ENCODE results near the gene NDUFS6.

DNA sequence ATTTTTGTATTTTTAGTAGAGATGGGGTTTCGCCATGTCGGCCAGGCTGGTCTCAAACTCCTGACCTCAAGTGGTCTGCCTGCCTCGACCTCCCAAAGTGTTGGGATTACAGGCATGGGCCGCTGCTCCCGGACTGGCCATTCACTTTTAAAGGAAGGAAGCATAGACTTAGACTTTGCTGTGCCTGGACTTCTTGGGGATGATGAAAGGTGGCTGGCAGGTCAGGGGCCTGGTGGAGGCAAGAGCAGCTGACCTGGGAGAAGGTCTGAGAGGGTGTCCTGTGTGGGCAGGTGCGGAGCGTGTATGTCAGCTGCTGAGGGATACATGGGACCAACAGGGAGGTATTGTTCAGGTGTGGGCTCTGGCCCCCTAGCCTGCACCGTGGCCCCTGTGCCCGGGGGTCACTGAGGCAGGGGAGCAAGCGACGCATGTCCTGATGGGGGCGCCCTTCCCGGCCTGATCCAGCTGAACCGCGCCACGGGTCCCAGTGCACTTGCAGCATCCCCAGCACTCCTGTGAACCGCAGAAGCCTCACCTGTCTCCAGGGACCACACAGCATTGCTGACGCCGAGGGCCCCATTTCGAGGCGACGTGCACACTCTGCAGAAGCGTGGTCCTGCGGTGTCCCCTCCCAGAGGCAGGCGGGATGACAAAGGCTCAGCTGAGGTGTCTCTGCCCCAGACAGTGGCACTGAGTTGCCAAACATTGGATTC lies 23.1 kb downstream of the NDUFS6 start:
- TF ChIP-seq GATA3 (IDR thresholded peaks at IDR 0.05; ENCODE audit: low read depth, low read length) (no peak), GATA2 (IDR thresholded peaks at IDR 0.05; ENCODE audit: low read depth, low read length) (no peak)

Measured in SH-SY5Y (cell line).